K562 (cell line): ENCODE data around the gene NBEA. TPM values are rescaled to one million over a fixed set of nuclear protein-coding genes. Genes with fewer than 3 reads are reported as not detected.

Source experiments
- ATAC-seq: fragments of 200-7000 bp; cut with Tn5 transposase; 3 replicates; pipeline ENCODE4 v1.9.1; 2020; ENCODE audit warnings: moderate library complexity
- BruUV-seq: library from RNA; stranded (reverse); fragments of 400-500 nt; replicated peaks from 2 replicates; lab custom pipeline; 2021; lab: Mats Ljungman, UMichigan
- CTCF ChIA-PET: fragments of 300-600 bp; formaldehyde crosslinking; extraction: SDS; loops from one replicate; lab custom pipeline; 2021; ENCODE audit warnings: low intra/inter-chr PET ratio; lab: Yijun Ruan, JAX
- POLR2A ChIA-PET: fragments of 300-600, 350-650 bp; sonication (Branson Sonifier 250); formaldehyde crosslinking; extraction: SDS; loops from one replicate; lab custom pipeline; 2021; ENCODE audit warnings: antibody characterized with exemption, inconsistent platforms; lab: Yijun Ruan, JAX
- DNase-seq, 4 experiments: peaks; one replicate each; pipeline versions ENCODE4 v3.0.0 to v3.0.0-alpha.2; 2011 to 2018; ENCODE audit warnings: low spot score in 3 of 4, mixed read lengths in 3 of 4; ENCODE audit errors: extremely low read depth in 1 of 4
- FAIRE-seq: peaks from 2 replicates; lab custom pipeline; 2011; peaks lifted over from hg19 to GRCh38; lab: Jason Lieb, UNC
- H2AFZ ChIP-seq: 2 replicates; pipeline ENCODE4 v1.6.0; 2011; ENCODE audit warnings: low read depth, low read length, control low read depth, inconsistent platforms
- H3K27ac ChIP-seq: fragments of 200-600 bp; 3 replicates; pipeline ENCODE4 v1.8.0; 2011; ENCODE audit warnings: low read depth, mild to moderate bottlenecking, control low read depth, inconsistent platforms, low read length, moderate library complexity, mixed read lengths; ENCODE audit errors: extremely low read depth
- H3K27me3 ChIP-seq, 2 experiments: fragments of 300-600 bp in 1 of 2; 2 replicates in 1 of 2; 3 replicates in 1 of 2; pipeline versions ENCODE4 v1.6.0 to v1.8.0; 2011; ENCODE audit warnings: inconsistent platforms in 2 of 2, low read length in 2 of 2, mild to moderate bottlenecking in 1 of 2, mixed read lengths in 1 of 2, moderate library complexity in 1 of 2; ENCODE audit not compliant: control insufficient read depth in 2 of 2, insufficient read depth in 2 of 2
- H3K36me3 ChIP-seq: fragments of 300-600 bp; 3 replicates; pipeline ENCODE4 v1.8.0; 2011; ENCODE audit warnings: mild to moderate bottlenecking, low read length, inconsistent platforms; ENCODE audit not compliant: control insufficient read depth, insufficient read depth
- H3K4me1 ChIP-seq, 2 experiments: fragments of 200-600 bp in 1 of 2; replicated peaks in 1 of 2; 2 replicates in 1 of 2; 3 replicates in 1 of 2; pipeline versions ENCODE4 v1.5.1 to v1.8.0; 2011; ENCODE audit warnings: inconsistent platforms in 2 of 2, low read length in 2 of 2, mild to moderate bottlenecking in 1 of 2, mixed read lengths in 1 of 2, moderate library complexity in 1 of 2; ENCODE audit not compliant: control insufficient read depth in 2 of 2, insufficient read depth in 2 of 2
- H3K4me2 ChIP-seq: 2 replicates; pipeline ENCODE4 v1.6.1; 2011; ENCODE audit warnings: low read length, control low read depth, inconsistent platforms, mixed read lengths; ENCODE audit not compliant: insufficient read depth
- H3K4me3 ChIP-seq: fragments of 200-600 bp; sonication (generic), shearing (Covaris generic); 2 replicates; pipeline ENCODE4 v1.5.1; 2016; ENCODE audit warnings: control low read depth, inconsistent platforms
- H3K79me2 ChIP-seq: fragments of 200-600 bp; 3 replicates; pipeline ENCODE4 v1.8.0; 2011; ENCODE audit warnings: low read length, inconsistent platforms; ENCODE audit not compliant: control insufficient read depth, insufficient read depth
- H3K9ac ChIP-seq, 2 experiments: 2 replicates each; pipeline versions ENCODE4 v1.6.0 to v1.6.1; 2011; ENCODE audit warnings: low read depth in 2 of 2, low read length in 2 of 2, control low read depth in 1 of 2, inconsistent platforms in 1 of 2, mild to moderate bottlenecking in 1 of 2, mixed read lengths in 1 of 2; ENCODE audit not compliant: insufficient read depth in 1 of 2
- H3K9me1 ChIP-seq: one replicate; pipeline ENCODE4 v1.6.0; 2011; ENCODE audit warnings: inconsistent platforms, mild to moderate bottlenecking, low read length, moderate library complexity; ENCODE audit not compliant: control insufficient read depth, insufficient read depth
- H3K9me3 ChIP-seq: replicated peaks from 2 replicates; pipeline ENCODE4 v1.5.1; 2011; ENCODE audit warnings: low read depth, low read length, inconsistent platforms; ENCODE audit not compliant: control insufficient read depth, insufficient read depth
- H4K20me1 ChIP-seq: replicated peaks from 2 replicates; pipeline ENCODE4 v1.6.1; 2011; ENCODE audit warnings: low read length, inconsistent platforms, mixed read lengths; ENCODE audit not compliant: control insufficient read depth, insufficient read depth
- EHMT2 ChIP-seq: fragments of 450-650 bp; IDR thresholded peaks from 2 replicates; pipeline ENCODE4 v1.6.1; 2018; ENCODE audit warnings: antibody characterized with exemption
- NCOA1 ChIP-seq: fragments of 450-650 bp; IDR thresholded peaks from 2 replicates; pipeline ENCODE4 v1.6.1; 2016; ENCODE audit warnings: low read depth
- PYGO2 ChIP-seq: fragments of 450-650 bp; IDR thresholded peaks from 2 replicates; pipeline ENCODE4 v1.6.1; 2016; ENCODE audit warnings: mild to moderate bottlenecking, missing genetic modification characterization, moderate library complexity, missing compliant biosample characterization
- RUNX1 ChIP-seq: sonication (generic); IDR thresholded peaks from 2 replicates; pipeline ENCODE4 v1.6.1; 2016; ENCODE audit warnings: antibody characterized with exemption, low read depth
- WGBS: fragments of 100-300 bp; shearing (Covaris generic); methylation state at CpG from one replicate; pipeline ENCODE4 v1.1.6; 2016; ENCODE audit warnings: low coverage, mixed read lengths; ENCODE audit not compliant: insufficient coverage; ENCODE audit errors: missing lambda C conversion rate; 5-methylcytosine and 5-hydroxymethylcytosine counted together
- in situ Hi-C: fragments of 300-500 bp; cut with MboI; formaldehyde crosslinking; loops from 4 replicates; pipeline ENCODE4 v1.15.0; 2018; ENCODE audit warnings: inconsistent platforms, mixed read lengths
- intact Hi-C: fragments of 100-400 bp; cut with micrococcal nuclease; formaldehyde crosslinking; loops from 2 replicates; pipeline ENCODE4 v1.14.2; 2022
- polyA plus RNA-seq, 8 experiments: library from polyadenylated mRNA; depleted of rRNA in 4 of 8; stranded (reverse) in 5 of 8; unstranded in 3 of 8; fragments of >200 nt; fragmentation: Nextera tagmentation in 2 of 8; fragmentation: Illumina TruSeq in 1 of 8; extraction: Ambion mirVana in 2 of 8; extraction: Trizol in 1 of 8; gene quantifications; 2 replicates each; pipeline versions ENCODE4 v1.2.1 to v1.2.3, GENCODE V29; 2011 to 2014; ENCODE audit warnings: inconsistent platforms in 1 of 8, missing spikeins in 1 of 8
- total RNA-seq, 7 experiments: library from RNA; depleted of rRNA in 6 of 7; stranded (reverse); fragments of >200 nt in 6 of 7; fragmentation: Illumina TruSeq in 2 of 7; extraction: Trizol in 2 of 7; gene quantifications; 2 replicates each; pipeline versions ENCODE4 v1.2.1 to v1.2.3, GENCODE V29; 2011 to 2021; ENCODE audit warnings: low replicate concordance in 1 of 7
- TF ChIP-seq, protein P1 (sequence below): fragments of 450-650 bp; formaldehyde crosslinking; IDR thresholded peaks from 2 replicates; pipeline ENCODE4 v1.4.0; 2020; ENCODE audit warnings: mild to moderate bottlenecking, moderate library complexity
- TF ChIP-seq, protein P2 (sequence below): fragments of 250-450 bp; sonication (Bioruptor Pico); IDR thresholded peaks from 2 replicates; pipeline ENCODE4 v1.4.0; 2020
- TF ChIP-seq, protein P3 (sequence below): fragments of 450-650 bp; IDR thresholded peaks from 2 replicates; pipeline ENCODE4 v1.6.1; 2016; ENCODE audit warnings: missing biosample characterization, missing genetic modification characterization
- TF ChIP-seq, protein P4 (sequence below): fragments of 250-450 bp; sonication (Bioruptor Pico); IDR thresholded peaks from 2 replicates; pipeline ENCODE4 v1.4.0; 2020; ENCODE audit warnings: mild to moderate bottlenecking
- TF ChIP-seq, protein P5 (sequence below), 2 experiments: fragments of 450-650 bp in 1 of 2; sonication (generic) in 1 of 2; formaldehyde crosslinking in 1 of 2; IDR thresholded peaks in 1 of 2; conservative IDR thresholded peaks in 1 of 2; 2 replicates each; pipeline versions ENCODE4 v1.6.1 to v1.8.1; 2016 to 2023; ENCODE audit warnings: mild to moderate bottlenecking in 2 of 2, moderate library complexity in 2 of 2, inconsistent platforms in 1 of 2, missing genetic modification reagents in 1 of 2
- TF ChIP-seq, protein P6 (sequence below): sonication (generic); formaldehyde crosslinking; IDR thresholded peaks from 2 replicates; pipeline ENCODE4 v1.8.0; 2023; ENCODE audit warnings: mild to moderate bottlenecking, missing genetic modification reagents

Gene NBEA
- total and polyA plus RNA-seq, 9 of the 15 experiments (the other 6 are each of a cell fraction or from before 2014, with no cell fraction given) = 0.03 to 0.94 (median 0.05) TPM; not detected in 2

DNA sequence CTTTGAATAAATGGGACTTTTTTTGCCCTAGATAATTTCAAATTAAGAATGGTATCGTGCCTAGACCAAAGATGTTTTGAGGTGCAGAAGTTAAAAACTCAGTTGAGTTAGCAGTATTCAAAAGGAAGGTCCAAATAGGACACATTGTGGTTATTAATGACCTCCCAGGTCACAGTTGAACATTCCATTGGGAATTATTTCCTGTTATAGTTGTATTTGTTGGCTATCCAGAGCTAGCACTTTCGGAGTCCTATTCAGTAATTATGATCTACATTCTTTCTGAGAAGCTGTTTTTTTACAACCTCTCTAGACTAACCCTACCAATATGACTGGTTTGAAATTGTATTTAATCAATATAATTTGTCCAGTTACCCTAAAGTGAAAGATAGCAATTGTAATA is 450.7 kb downstream of the NBEA start:
- in situ Hi-C loops = no loop called here
- 0% methylated on average over 2 of the region's 2 CpGs for WGBS
- no peak for DNase-seq
- TF ChIP-seq, protein P1, sequence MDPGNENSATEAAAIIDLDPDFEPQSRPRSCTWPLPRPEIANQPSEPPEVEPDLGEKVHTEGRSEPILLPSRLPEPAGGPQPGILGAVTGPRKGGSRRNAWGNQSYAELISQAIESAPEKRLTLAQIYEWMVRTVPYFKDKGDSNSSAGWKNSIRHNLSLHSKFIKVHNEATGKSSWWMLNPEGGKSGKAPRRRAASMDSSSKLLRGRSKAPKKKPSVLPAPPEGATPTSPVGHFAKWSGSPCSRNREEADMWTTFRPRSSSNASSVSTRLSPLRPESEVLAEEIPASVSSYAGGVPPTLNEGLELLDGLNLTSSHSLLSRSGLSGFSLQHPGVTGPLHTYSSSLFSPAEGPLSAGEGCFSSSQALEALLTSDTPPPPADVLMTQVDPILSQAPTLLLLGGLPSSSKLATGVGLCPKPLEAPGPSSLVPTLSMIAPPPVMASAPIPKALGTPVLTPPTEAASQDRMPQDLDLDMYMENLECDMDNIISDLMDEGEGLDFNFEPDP = no peak
- TF ChIP-seq NCOA1 (no peak), RUNX1 (no peak), EHMT2 (no peak), PYGO2 (tag) (no peak)
- TF ChIP-seq, protein P2, sequence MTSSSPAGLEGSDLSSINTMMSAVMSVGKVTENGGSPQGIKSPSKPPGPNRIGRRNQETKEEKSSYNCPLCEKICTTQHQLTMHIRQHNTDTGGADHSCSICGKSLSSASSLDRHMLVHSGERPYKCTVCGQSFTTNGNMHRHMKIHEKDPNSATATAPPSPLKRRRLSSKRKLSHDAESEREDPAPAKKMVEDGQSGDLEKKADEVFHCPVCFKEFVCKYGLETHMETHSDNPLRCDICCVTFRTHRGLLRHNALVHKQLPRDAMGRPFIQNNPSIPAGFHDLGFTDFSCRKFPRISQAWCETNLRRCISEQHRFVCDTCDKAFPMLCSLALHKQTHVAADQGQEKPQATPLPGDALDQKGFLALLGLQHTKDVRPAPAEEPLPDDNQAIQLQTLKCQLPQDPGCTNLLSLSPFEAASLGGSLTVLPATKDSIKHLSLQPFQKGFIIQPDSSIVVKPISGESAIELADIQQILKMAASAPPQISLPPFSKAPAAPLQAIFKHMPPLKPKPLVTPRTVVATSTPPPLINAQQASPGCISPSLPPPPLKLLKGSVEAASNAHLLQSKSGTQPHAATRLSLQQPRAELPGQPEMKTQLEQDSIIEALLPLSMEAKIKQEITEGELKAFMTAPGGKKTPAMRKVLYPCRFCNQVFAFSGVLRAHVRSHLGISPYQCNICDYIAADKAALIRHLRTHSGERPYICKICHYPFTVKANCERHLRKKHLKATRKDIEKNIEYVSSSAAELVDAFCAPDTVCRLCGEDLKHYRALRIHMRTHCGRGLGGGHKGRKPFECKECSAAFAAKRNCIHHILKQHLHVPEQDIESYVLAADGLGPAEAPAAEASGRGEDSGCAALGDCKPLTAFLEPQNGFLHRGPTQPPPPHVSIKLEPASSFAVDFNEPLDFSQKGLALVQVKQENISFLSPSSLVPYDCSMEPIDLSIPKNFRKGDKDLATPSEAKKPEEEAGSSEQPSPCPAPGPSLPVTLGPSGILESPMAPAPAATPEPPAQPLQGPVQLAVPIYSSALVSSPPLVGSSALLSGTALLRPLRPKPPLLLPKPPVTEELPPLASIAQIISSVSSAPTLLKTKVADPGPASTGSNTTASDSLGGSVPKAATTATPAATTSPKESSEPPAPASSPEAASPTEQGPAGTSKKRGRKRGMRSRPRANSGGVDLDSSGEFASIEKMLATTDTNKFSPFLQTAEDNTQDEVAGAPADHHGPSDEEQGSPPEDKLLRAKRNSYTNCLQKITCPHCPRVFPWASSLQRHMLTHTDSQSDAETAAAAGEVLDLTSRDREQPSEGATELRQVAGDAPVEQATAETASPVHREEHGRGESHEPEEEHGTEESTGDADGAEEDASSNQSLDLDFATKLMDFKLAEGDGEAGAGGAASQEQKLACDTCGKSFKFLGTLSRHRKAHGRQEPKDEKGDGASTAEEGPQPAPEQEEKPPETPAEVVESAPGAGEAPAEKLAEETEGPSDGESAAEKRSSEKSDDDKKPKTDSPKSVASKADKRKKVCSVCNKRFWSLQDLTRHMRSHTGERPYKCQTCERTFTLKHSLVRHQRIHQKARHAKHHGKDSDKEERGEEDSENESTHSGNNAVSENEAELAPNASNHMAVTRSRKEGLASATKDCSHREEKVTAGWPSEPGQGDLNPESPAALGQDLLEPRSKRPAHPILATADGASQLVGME (CRISPR knock-in tag) = no peak
- TF ChIP-seq, protein P3, sequence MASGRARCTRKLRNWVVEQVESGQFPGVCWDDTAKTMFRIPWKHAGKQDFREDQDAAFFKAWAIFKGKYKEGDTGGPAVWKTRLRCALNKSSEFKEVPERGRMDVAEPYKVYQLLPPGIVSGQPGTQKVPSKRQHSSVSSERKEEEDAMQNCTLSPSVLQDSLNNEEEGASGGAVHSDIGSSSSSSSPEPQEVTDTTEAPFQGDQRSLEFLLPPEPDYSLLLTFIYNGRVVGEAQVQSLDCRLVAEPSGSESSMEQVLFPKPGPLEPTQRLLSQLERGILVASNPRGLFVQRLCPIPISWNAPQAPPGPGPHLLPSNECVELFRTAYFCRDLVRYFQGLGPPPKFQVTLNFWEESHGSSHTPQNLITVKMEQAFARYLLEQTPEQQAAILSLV (tag) = no peak
- TF ChIP-seq, protein P4, sequence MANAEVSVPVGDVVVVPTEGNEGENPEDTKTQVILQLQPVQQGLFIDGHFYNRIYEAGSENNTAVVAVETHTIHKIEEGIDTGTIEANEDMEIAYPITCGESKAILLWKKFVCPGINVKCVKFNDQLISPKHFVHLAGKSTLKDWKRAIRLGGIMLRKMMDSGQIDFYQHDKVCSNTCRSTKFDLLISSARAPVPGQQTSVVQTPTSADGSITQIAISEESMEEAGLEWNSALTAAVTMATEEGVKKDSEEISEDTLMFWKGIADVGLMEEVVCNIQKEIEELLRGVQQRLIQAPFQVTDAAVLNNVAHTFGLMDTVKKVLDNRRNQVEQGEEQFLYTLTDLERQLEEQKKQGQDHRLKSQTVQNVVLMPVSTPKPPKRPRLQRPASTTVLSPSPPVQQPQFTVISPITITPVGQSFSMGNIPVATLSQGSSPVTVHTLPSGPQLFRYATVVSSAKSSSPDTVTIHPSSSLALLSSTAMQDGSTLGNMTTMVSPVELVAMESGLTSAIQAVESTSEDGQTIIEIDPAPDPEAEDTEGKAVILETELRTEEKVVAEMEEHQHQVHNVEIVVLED (CRISPR knock-in tag) = no peak
- TF ChIP-seq, protein P5, sequence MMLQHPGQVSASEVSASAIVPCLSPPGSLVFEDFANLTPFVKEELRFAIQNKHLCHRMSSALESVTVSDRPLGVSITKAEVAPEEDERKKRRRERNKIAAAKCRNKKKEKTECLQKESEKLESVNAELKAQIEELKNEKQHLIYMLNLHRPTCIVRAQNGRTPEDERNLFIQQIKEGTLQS (IDR thresholded peaks at IDR 0.05) = no peak
- TF ChIP-seq, protein P5 (CRISPR knock-in tag; conservative IDR thresholded peaks at IDR 0.05) = no peak
- TF ChIP-seq, protein P6, sequence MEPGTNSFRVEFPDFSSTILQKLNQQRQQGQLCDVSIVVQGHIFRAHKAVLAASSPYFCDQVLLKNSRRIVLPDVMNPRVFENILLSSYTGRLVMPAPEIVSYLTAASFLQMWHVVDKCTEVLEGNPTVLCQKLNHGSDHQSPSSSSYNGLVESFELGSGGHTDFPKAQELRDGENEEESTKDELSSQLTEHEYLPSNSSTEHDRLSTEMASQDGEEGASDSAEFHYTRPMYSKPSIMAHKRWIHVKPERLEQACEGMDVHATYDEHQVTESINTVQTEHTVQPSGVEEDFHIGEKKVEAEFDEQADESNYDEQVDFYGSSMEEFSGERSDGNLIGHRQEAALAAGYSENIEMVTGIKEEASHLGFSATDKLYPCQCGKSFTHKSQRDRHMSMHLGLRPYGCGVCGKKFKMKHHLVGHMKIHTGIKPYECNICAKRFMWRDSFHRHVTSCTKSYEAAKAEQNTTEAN (CRISPR knock-in tag) = no peak

More for the DNA sequence above, 450.7 kb downstream of the NBEA start:
- no peaks in the 10 kb centered on the region for H4K20me1 ChIP-seq
- H3K4me1 ChIP-seq = no peaks in the 10 kb centered on the region
- no TSS peak for BruUV-seq
- H3K27ac ChIP-seq = no peak overlapping the region
- no peaks in the 10 kb centered on the region for H3K27me3 ChIP-seq
- H3K9me3 ChIP-seq = no peaks in the 10 kb centered on the region
- POLR2A ChIA-PET = no interaction called here
- H3K4me2 ChIP-seq = no peak overlapping the region
- no peak for FAIRE-seq
- CTCF ChIA-PET = no interaction called here
- no peaks in the 10 kb centered on the region for H3K9me1 ChIP-seq
- intact Hi-C loops = no loop called here
- no peak overlapping the region for H2AFZ ChIP-seq
- ATAC-seq = no peak
- H3K36me3 ChIP-seq = no peaks in the 10 kb centered on the region
- no peaks in the 10 kb centered on the region for H3K79me2 ChIP-seq
- H3K4me3 ChIP-seq = no peak overlapping the region
- no peak overlapping the region for H3K9ac ChIP-seq
